Measurements from ENCODE around the gene SRRM2. TPM values are rescaled to one million over a fixed set of nuclear protein-coding genes. Genes with fewer than 3 reads are reported as not detected.

The SRRM2 gene
- polyA plus RNA-seq, 10 donors, result 351 to 593 (median 450) TPM

DNA sequence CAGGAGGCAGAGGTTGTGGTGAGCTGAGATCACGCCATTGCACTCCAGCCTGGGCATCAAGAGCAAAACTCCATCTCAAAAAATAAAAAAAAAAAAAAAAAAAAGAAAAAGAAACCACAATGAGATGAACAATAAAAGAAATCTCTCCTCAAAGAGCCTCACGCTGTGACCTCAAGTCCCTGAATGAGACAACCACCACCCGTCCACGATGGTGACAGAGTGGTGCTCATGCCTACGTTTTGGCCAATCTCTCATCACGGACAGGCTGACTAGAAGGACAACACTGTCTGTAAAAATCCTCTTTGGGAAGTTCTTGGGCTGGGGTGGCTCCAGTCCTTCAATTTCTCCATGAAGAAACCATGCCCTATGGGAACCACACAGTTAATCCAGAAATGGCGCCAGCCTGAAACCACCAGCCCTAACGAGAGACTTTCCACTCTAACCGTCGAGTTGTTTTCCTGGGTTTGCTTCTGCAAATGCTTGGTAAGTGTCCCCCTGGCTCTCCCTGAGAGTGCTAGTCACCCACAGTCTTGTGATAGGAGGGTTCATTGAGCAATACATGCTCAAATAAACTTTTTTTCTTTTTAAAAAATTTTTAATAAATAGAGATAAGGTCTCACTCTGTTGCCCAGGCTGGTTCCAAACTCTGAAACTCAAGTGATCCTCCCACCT lies 17.5 kb upstream of the SRRM2 start:
- DNase-seq, result no peak

DNA sequence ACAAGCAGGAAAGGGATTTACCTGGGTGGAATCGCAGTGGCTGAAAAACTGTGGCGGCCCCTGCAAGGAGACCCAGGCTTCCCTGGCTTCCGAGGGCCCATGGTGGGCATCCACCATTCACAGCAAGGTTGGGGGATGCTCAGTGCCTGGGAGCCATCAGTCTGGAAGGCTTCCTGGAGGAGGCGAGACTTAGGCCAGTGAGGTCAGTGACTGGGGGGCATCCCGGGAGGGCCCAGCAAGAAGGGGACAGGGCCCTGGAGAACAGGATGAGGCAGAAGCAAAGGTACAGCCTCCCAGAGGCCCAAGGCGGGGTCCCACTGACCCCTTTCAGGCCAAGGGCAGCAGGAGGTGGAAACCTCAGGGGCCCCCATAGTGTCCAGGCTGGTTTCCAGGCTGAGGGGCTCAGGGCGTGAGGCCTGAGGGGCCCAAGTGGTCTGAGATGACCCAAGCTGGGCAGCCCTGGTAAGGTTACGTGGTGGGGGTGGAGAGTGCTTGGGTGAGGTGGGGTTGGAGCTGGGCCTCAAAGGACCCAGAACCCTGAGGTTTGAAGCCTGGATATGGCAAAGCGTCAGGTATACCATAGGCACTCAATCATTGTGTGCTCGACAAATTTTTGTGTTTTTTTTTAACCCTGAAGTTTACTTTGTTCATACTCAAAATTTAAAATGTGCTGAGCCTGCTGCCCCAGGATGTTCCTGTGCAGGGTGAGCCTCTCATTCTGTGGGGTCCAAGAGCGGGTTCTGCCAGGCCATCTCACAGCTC lies 15.8 kb upstream of the SRRM2 start:
- no peak for DNase-seq

DNA sequence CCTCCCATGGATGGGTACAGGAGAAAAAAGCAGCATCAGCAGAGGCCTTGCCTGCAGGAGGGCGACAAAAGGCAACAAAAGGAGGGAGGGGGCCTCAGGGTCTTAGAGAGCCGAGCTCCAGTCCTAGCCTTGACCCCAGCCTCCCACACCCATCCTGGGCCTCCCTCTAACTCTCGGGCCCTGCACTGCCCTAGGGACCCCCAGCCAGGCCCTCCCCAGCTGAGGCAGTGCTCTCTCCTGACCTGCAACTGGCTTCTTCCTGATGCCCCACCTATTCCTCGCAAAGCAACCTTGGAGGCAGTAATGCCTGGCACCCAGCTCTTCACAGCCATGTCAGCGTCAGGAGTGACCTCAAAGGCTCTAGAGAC lies 15.2 kb upstream of the SRRM2 start:
- no peak for DNase-seq

DNA sequence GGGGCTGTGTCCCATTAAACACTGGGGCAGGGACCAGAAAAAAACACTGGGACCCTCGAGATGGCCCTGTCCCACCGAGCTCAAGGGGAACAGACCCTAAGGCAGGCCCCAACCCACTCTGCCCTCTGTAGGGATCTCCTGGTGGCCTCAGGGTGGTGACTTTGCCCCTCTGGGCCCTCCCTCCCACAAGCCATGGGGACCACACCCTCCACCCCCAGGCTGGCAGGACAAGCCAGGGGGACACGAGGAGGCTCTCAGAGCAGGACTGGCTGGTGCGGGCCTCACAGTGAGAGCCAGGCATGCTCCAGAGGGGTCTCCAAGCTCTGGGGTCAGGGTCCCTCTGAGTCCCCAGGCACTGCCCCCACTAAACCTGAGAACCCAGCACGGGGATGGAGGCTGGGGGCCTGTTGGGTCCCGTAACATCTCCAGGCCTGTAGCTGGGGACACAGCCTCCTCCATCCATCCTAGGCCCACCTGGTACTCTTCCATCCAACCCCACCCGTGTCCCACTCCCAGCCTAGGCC lies 14.5 kb upstream of the SRRM2 start:
- no peak for DNase-seq

DNA sequence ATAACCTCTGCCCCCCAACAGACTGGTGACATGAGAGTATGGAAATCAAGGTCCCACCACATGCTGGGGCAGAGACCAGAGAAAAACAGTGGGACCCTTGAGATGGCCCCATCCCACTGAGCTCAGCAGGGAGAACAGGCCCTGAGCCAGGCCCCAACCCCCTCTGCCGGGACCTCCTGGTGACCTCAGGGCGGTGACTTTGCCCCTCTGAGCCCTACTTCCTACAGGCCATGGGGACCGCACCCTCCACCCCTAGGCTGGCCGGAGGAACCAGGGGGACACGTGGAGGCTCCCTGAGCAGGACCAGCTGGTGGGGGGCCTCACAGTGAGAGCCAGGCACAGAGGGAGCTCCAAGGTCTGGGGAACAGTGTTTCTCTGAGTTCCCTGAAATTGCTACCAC lies 13.8 kb upstream of the SRRM2 start:
- DNase-seq, result no peak

DNA sequence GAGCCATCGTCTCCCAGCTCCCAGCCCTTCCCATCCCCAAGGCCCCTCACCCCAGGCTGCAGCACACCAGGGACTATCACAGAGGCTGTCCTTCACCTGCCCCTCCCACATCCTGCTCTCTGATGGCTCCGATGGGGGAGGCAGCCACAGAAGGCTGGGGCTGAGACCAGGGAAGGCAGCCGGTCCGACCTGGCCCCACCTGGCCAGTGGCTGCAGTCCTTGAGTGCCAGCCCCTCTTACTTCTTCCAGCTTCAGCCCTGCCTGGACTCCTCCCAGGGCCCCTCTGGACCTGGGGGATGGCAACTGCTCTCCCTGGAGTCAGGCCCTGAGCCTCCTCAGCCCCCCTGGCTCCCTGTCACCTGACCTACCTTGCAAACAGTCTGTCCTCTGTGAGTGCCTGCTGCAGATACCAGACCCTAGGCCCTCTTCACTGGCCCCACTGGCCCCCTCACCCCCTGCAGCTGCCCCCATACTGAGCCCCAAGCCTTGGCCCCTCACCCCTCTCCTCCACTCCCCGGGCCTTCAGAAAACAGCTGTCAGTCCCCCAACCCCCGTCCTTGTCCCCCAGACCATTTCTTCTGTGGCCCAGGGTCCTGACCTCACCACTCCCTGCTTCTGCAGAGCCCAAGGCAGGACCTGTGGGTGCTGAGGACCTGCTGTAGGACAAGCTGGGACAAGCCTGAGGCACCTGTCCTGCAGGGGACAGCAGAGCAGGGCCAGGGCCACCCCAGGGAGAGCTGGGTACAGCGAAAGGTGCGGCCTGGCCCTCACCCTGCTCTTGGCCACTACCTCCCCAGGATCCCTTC lies 12.6 kb upstream of the SRRM2 start:
- DNase-seq, result no peak

DNA sequence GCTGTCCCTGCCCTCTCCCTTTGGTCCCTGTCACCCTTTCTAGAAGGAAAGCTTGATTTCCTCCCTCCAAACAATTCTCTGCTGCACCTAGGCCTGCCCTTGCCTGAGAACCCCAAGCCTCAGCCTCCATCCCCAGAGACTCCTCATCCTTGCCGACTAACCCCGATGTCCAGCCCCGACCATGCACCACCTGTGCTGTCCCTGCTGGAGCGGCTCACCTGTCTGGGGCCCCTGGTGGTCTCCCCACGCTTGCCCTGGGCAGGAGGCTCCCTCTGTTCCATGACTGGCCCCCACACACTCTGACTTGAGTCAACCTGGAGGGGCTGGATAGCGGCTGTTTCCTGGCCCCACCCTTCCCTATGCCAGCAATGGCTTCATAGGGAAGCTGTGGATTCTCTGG lies 12.0 kb upstream of the SRRM2 start:
- DNase-seq, result no peak

DNA sequence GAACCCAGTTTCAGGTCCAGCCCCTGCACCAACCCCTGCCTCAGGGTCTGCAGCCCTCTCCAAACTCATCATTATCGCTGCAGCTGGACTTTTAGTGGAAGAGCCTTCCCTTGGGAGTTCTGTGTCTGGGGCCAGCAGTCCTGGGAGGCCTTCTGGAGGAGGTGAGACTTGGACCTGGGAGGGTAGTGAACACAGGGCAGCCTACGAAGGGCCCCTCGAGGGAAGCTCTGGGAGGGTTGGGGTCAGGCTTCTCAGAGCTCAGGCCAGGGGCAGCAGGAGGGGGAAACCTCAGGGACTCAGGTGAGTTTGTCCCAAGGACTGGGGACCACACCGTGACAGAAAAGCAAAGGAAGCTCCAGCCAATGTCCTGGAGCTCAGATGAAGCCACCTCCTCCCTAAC lies 11.3 kb upstream of the SRRM2 start:
- DNase-seq, result no peak

DNA sequence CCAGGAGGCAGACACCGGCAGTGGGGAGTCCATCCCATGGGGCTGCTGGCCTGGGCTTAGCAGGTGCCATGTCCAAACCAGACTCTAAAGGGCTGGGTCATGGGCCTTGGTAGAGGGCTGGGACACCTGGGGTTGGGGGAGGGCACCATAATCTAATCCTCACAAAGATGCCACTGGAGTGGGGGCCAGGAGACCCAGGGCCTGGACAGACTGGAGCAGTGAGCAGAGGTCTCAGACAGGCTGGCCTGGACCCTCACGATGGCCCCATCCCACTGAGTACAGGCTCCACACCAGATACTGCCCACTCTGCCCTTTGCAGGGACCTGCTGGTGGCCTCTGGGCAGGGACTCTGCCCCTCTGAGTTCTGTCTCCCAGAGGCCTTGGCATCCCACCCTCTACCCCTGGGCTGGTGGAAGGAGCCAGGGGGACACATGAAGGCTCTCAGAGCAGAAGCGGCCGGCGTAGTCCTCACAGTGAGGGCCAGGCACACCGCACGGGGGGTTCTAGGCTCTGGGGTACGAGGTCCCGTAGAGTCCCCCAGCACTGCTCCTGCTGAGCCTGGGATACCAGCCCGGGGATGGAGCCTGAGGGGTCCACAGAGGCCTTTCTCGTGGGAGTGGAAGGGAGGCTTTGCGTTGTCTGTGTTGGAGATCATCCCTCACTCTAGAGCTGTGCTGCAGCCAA lies 10.0 kb upstream of the SRRM2 start:
- no peak for DNase-seq

DNA sequence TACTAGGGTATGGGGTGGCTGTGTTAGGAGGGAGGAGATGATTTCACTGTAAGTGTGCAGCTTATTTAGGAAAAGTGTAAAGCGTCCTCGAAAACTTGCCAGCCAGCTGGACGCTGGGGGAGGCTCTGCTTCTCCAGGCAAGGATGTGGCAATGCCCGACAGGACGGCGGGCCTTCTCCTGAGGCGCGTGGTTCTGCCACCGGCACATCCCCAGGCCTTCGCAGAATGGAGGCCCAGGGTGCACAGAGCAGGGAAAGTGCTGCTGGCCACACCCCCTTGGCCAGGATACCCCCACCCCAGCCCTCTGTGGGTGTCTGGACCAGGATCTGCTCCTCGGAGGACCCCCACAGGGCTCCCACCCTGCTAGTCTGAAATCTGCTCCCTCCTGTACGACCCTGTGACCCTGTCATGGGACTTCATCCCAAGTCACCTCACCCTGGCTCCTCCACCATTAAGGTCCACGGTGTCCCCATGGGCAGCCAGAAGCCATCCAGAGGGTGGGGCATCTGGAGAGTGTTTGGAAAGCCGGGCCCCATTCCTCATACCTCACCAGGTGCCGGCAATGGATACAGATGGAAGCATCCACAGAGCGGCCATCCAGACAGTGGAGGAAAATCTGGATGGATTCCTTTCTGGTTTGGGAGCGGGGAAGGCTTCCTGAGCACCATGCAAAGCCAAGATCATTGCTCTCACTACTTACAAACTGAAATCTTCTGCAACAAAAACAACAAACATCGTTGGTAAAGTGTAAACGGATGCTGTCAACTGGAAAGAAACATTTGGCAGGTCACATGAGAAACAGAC lies 9.2 kb upstream of the SRRM2 start:
- DNase-seq, result no peak

DNA sequence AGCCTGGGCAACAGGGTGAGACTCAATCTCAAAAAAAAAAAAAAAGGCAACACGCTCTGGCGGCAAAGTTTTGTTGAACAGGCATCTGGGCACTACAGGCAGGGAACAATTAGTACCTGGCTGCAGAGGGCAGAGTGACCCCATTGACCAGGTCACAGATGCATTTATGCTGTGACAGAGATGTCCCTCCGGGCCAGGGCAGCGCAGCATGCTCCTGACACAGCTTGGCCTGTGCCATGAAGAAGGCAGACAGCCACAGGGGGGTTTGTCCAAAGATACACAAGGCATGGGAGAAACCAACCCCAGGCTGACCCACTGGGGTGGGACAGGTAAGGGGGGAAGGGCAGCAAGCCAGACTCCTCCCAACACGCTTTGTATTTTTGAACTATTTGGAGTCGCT lies 7.7 kb upstream of the SRRM2 start:
- no peak for DNase-seq

DNA sequence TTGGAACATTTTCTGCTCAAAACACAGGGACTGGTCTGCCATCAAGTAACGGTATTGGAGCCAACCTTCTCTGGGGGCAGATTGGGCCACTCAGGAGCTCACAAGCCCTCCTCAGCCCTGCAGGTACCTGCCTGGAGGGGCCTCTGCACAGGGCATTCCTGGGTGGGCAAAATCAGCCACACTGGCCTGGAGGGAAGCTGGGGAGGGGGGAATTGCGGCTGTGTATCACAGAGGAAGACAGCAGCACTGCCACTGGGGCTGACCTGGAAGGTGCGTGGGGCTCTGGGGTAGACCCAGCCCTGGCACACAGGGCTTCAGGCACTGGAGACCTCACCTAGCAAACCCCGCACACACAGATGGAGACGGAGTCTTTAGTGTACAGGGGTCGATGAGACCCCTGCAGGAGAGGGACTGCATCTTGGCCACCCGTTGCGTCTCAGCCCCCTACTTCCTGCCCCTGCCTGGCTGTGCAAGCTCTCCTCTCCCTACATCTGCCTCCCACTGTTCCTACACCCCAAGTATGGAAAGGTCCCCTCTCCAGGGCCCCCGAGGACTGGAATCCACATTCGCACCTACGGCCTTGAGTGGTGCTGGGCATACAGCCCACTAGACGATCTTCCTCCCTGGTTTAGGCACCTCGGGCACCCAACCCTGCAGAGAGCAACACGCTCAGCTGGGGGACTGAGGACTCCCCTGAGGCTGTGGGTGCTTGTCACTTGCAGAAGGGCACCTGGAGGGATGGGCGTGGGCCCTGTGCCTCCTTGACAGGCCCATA lies 7.1 kb upstream of the SRRM2 start:
- no peak for DNase-seq

DNA sequence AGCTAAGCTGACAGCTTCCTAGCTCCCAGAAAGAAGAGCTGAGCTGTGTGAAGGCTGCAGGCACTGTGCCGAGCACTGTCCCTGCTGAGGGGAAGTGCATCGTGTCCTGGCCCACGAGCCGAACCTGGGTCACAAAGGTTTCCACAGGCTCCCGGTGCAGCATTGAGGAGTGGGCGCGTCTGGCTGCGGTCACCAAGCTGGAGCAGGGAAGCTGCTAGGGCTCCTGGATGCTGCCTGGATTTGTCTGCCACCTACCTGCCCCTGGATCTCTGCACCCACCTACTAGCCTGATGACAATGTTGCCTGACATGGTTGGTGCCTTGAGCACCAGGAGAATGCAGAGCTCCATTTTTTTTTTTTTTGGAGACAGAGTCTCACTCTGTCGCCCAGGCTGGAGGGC lies 6.5 kb upstream of the SRRM2 start:
- DNase-seq, result no peak

DNA sequence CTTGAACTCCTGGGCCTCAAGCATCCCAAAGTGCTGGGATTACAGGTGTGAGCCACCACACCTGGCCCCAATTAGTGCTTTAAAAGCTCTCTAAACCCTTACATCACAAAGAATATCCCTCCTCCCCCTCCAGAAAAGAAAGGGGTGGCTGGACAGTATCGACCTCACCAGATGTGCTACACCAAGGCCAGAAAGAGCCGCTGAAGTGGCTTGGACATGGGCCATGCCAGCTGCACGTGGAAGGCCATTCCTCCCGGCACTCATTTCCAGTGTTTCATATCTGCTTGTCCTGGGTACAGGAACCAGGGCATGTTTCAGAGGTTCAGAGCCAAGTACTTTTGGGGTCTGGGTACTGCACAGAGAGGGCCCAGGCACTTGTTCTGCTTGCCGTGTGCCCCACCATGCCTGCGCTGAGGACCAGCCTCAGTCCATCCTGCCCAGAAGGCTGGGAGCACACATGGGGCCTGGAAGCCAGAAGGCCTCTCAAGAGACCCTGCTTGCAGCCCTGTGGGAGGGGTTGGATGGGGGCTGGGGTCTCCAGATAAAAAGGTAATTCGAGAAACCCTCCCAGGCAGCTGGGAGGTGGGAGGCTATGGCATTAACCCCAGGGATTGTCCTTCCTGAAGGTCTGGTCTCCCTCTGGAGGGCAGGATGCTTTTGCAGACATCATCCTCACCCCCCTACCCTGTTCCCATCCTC lies 3.5 kb upstream of the SRRM2 start:
- DNase-seq, result no peak

DNA sequence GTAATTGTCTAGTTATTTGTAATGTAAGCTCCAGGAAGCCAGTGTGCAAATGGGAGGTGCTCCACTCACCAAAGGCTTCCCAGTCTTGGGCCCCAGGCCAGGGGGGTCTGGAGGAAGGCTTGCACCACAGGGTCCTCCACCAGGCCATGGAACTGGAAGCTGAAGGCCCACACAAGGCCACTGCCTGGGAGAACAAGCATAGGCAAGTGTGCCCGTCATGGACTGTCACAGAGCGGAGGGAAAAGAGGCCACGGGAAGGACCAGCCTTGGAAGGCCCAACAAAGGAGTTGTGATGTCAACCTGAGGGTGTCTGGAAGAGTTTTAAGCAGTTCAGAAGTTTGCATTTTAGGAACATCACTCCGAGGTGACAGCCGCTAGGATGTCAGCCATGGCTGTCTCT lies 3.0 kb upstream of the SRRM2 start:
- DNase-seq, result no peak

DNA sequence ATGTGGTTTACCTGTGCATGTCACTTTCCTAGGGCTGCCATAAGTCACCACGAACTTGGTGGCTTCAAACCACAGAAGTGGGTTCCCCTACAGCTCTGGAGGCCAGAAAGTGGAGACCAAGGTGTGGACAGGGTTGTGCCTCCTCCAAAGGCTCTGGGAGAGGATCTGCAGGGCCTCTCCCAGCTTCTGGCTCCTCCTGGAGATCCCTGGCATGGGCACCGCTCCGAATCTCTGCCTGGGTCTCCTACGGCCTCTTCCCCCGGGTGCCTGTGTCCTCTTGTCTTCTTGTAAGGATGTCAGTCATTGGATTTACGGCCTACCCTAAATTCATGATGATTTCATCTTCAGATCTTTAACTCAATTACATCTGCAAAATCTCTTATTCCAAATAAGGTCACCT lies 2.5 kb upstream of the SRRM2 start:
- no peak for DNase-seq

DNA sequence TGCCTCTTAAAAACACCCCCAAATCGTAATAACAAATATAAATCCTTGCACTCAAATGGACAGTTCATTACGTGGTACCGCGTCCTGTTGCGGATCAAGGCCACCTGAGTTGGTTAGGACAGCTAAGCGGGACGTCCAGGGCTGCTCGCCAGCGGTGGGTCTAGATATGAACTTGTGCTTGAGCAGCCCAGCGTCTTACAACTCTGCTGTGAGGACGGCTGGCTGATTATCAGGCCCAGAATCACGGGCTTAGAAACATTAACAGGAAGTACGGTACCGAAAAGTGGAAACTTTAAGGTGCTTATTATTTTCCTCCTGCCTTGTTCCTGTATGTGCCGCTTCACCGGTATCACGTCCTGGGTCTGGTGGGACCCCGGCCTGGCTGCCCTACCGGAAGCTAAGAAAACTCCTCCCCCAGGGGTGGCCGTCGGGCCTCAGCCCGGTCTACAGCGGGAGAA lies 832 bp upstream of the SRRM2 start:
- peak in 1 of 3 donors; percentile 18 for DNase-seq

DNA sequence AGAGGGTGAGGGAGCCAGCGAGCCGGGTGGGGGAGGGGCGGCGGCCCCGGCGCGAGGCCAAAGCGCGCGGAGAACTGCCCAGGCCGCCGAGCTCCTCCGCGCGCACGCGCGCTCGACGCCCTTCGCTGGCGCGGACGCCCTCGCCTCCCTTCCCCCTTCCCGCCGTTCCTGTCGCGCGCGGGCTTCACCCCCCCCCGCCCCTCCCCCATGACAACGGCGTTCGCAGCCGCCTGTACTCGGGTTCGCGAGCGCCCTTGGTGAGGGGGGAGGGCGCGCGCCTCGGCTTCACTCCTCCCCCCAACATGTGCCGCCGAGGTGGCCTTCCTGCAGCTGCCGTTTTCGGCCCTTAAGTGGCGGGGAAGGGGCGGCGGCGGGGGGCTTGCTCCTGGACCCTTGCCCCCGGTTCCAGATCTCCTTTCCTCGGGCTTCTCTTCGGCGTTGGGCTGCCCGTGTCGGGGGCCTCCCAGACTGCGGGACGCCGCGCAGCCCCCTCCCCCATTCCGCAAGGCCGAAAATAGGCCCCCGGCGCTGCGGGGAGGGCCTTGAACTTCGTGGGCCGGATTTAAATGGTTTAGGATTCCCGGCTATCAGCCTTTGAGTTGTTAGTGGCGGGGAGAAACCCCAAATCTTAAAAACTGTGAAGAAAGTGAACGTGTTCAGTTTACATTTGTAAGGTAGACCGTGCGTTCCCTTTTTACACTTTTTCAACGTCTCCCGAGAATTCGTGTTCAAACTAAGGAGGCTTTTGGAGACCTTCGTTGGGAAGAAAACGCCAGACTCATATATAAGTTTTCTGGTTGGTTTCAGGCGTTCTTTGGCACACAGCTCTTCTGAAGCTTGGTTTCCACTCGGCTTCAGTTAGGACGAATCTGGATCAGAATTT lies 653 bp downstream of the SRRM2 start:
- DNase-seq, result peak; percentile 58 to 92 (median 82)

DNA sequence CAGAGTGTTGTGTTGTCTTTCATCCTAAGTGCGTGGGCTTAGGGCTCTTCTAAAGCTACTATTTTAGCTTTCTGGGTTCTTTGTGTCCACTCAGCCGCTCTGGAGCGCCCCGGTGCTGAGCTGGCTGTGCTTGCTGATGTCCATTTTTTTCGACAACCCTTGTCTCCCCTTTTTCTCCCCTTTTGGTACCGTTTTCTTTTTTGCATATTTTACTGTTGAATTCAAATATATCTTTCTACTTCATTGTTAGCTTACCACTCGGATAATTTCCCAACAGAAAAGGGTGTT lies 1.2 kb downstream of the SRRM2 start:
- DNase-seq, result no peak
